Heart left ventricle (tissue), 16 donors: ENCODE results near the gene CDC26. TPM values are rescaled to one million over a fixed set of nuclear protein-coding genes. Genes with fewer than 3 reads are reported as not detected.

ENCODE experiments used
- ATAC-seq, 4 donors: fragments of 200-7000 bp; cut with Tn5 transposase; one replicate each; pipeline ENCODE4 v1.9.1; 2020 to 2022; ENCODE audit warnings: moderate library complexity in 4 of 4, mild to moderate bottlenecking in 3 of 4, moderate number of reproducible peaks in 1 of 4
- DNase-seq, 5 donors: peaks; one replicate each; pipeline ENCODE4 v3.0.0-alpha.2; 2020
- H3K27ac ChIP-seq, 12 donors: fragments of 200-600 bp; sonication (generic) in 4 of 12; one replicate each; pipeline versions ENCODE4 v1.5.0 to v1.8.0; 2016 to 2022; ENCODE audit warnings: mild to moderate bottlenecking in 2 of 12
- H3K27me3 ChIP-seq, 9 donors: fragments of 200-600 bp; sonication (generic) in 2 of 9; one replicate each; pipeline versions ENCODE4 v1.5.1 to v1.8.0; 2016 to 2022; ENCODE audit warnings: mild to moderate bottlenecking in 3 of 9
- H3K36me3 ChIP-seq, 9 donors: fragments of 200-600 bp; sonication (generic) in 2 of 9; one replicate each; pipeline versions ENCODE4 v1.5.0 to v1.8.0; 2018 to 2022; ENCODE audit warnings: mild to moderate bottlenecking in 2 of 9
- H3K4me1 ChIP-seq, 12 donors: fragments of 200-600 bp; sonication (generic) in 4 of 12; one replicate each; pipeline versions ENCODE4 v1.5.0 to v1.8.0; 2016 to 2022; ENCODE audit warnings: mild to moderate bottlenecking in 3 of 12
- H3K4me3 ChIP-seq, 12 donors: fragments of 200-600 bp; sonication (generic) in 4 of 12; one replicate each; pipeline versions ENCODE4 v1.5.0 to v1.8.0; 2017 to 2022; ENCODE audit warnings: mild to moderate bottlenecking in 9 of 12, moderate library complexity in 4 of 12
- H3K9me3 ChIP-seq, 12 donors: fragments of 200-600 bp; sonication (generic) in 4 of 12; one replicate each; pipeline versions ENCODE4 v1.5.0 to v1.8.0; 2016 to 2022; ENCODE audit warnings: mild to moderate bottlenecking in 1 of 12
- CTCF ChIP-seq, 12 donors: fragments of 200-600 bp; sonication (generic) in 4 of 12; IDR thresholded peaks; one replicate each; pipeline versions ENCODE4 v1.5.0 to v1.8.0; 2018 to 2022; ENCODE audit warnings: antibody characterized with exemption in 12 of 12, mild to moderate bottlenecking in 5 of 12
- POLR2A ChIP-seq, 2 donors: fragments of 450-650 bp; IDR thresholded peaks; one replicate each; pipeline ENCODE4 v1.6.1; 2017; ENCODE audit warnings: antibody characterized with exemption in 2 of 2, mild to moderate bottlenecking in 2 of 2, moderate library complexity in 2 of 2
- WGBS, 4 donors: extraction: QIAGEN DNeasy Blood & Tissue Kit in 2 of 4; methylation state at CpG; one replicate each; pipeline versions ENCODE4 v1.1.5 to v1.1.7; 2013 to 2018; 5-methylcytosine and 5-hydroxymethylcytosine counted together
- intact Hi-C, 10 donors: fragments of 100-400 bp; cut with DNase I; formaldehyde crosslinking; loops; one replicate each; pipeline versions ENCODE4 v1.11.1 to v1.14.2; 2022
- polyA plus RNA-seq, 2 donors: library from polyadenylated mRNA; stranded (reverse); fragments of 200-250 nt; gene quantifications; one replicate each; pipeline ENCODE4 v1.2.3, GENCODE V29; 2013
- total RNA-seq, 9 donors: library from RNA; depleted of rRNA in 2 of 9; stranded (reverse); fragments of >200 nt in 2 of 9; fragmentation: NEBNext Ultra II Directional in 3 of 9; extraction: Animal tissue kit (Norgen Biotek cat#: 25700) in 3 of 9; gene quantifications; one replicate each; pipeline versions ENCODE4 v1.1.0 to v1.2.4, GENCODE V29; 2016 to 2023
- donor health status: ischemic (EF 13 %, LVEDD 7.1; RV severe dilation, severe dysfunction).
- donor health status: healthy with polysubstance abuse.
- donor health status: DM: no; HTN: yes; CAD: no.
- donor health status: DM: no; HTN: no; CAD: no.
- donor health status: ischemic (EF 25% LVEDD 6.9; RV normal size, moderate dysfunction).
- donor health status: ischemic (EF 25% LVEDD 5.7; RV mildly dilated, moderate dysfunction).
- donor health status: healthy.
- donor health status: DM: yes; HTN: yes; CAD: no.
- donor health status: ischemic (EF 35%, LVEDD 5.7; RV mildly dilated, moderate dysfunction).
- donor health status: nonischemic (EF 11% LVEDD 7.7; RV severe dilation, severe dysfunction).
- donor health status: DM: yes; HTN: yes; CAD: no.
- donor health status: PGD.
- donor health status: ischemic (EF 29% LVEDD 5.4; RV normal size, mild dysfunction).
- donor health status: nonischemic (EF 23%, LVEDD 6.1; RV moderate dilation, normal function).

CDC26 gene
- total and polyA plus RNA-seq, 11 donors: 22.3 to 46.0 (median 35.3) TPM

- Histone ChIP-seq H3K4me1 (peaks cover 0 to 81% (median 41%) of the 10 kb centered on the region in 12 donors), H3K36me3 (peaks cover 0 to 7% (median 0%) of the 10 kb centered on the region in 9 donors), H3K4me3 (peak overlapping the region; percentile 66 to 95 (median 82)), H3K9me3 (no peaks in the 10 kb centered on the region), H3K27me3 (no peaks in the 10 kb centered on the region), H3K27ac (peak overlapping the region in 3 of 12 donors; percentile 17 to 92 (median 87))
- intact Hi-C loops: loop anchor here in 6 of 10 donors (2.0 to 10.0 kb wide), 3 partner anchors 52 to 55 kb away; partner anchors contain the start of genes CDC26 (in 4 of the 6) and PRPF4 (in 4 of the 6)
- 26 to 45% (median 32%) methylated on average over 1 of the region's 1 CpG for WGBS, 4 donors
- no peak for ATAC-seq
- no peak for TF ChIP-seq CTCF (IDR thresholded peaks at IDR 0.05)
- no peak for DNase-seq
Observed at GRCh38 chr9:113219969-113220368, 55.4 kb downstream of the CDC26 start.

GRCh38 chr9:113219186-113219936 is 56.0 kb downstream of the CDC26 start:
- TF ChIP-seq POLR2A (IDR thresholded peaks at IDR 0.05): no peak
- TF ChIP-seq CTCF (IDR thresholded peaks at IDR 0.05): no peak
- H3K36me3 ChIP-seq: peaks cover 0 to 7% (median 0%) of the 10 kb centered on the region in 9 donors
- ATAC-seq (no peak), DNase-seq (no peak)
- peak overlapping the region in 3 of 12 donors; percentile 8 to 92 (median 17) for H3K27ac ChIP-seq
- H3K9me3 ChIP-seq: no peaks in the 10 kb centered on the region
- H3K27me3 ChIP-seq: no peaks in the 10 kb centered on the region
- WGBS, 4 donors: 77 to 82% (median 79%) methylated on average over 3 of the region's 3 CpGs
- H3K4me1 ChIP-seq: peaks cover 0 to 75% (median 38%) of the 10 kb centered on the region in 12 donors
- intact Hi-C loops: no loop called here
- peak overlapping the region in 7 of 12 donors; percentile 72 to 95 (median 86) for H3K4me3 ChIP-seq

Other genes with a start within 250 kb of the CDC26 start
- 1 to 10 TPM in 5 of 9 donors, under 1 TPM in 4; 0.51 to 3.1 (median 1.0) TPM for gene ZFP37, start 218.8 kb downstream of the CDC26 start, total RNA-seq
- gene ZFP37, start 218.8 kb downstream of the CDC26 start, polyA plus RNA-seq: 1 to 10 TPM in 1 of 2 donors, under 1 TPM in 1; 0.34 to 1.1 TPM
- 10 to 100 TPM in 6 of 9 donors, 1 to 10 TPM in 3; 5.2 to 26.4 (median 13.8) TPM for gene SLC31A2, start 124.6 kb downstream of the CDC26 start, total RNA-seq
- gene SLC31A2, start 124.6 kb downstream of the CDC26 start, polyA plus RNA-seq: 10 to 100 TPM in 1 of 2 donors, 1 to 10 TPM in 1; 9.6 to 17.8 TPM
- gene FKBP15, start 54.3 kb downstream of the CDC26 start, total RNA-seq: 10 to 100 TPM; 15.8 to 45.5 (median 18.7) TPM
- gene FKBP15, start 54.3 kb downstream of the CDC26 start, polyA plus RNA-seq: 10 to 100 TPM in 1 of 2 donors, 1 to 10 TPM in 1; 9.9 to 16.1 TPM
- gene SLC31A1, start 54.0 kb downstream of the CDC26 start, total RNA-seq: 10 to 100 TPM in 6 of 9 donors, 1 to 10 TPM in 3; 7.9 to 18.2 (median 10.7) TPM
- 10 to 100 TPM in 1 of 2 donors, 1 to 10 TPM in 1; 4.2 to 22.3 TPM for gene SLC31A1, start 54.0 kb downstream of the CDC26 start, polyA plus RNA-seq
- gene PRPF4, start 86 bp upstream of the CDC26 start, total RNA-seq: 10 to 100 TPM; 10.4 to 15.0 (median 13.8) TPM
- 10 to 100 TPM in 1 of 2 donors, 1 to 10 TPM in 1; 5.1 to 24.6 TPM for gene PRPF4, start 86 bp upstream of the CDC26 start, polyA plus RNA-seq
- gene RNF183, start 27.8 kb upstream of the CDC26 start, total RNA-seq: not detected
- gene RNF183, start 27.8 kb upstream of the CDC26 start, polyA plus RNA-seq: under 1 TPM in 1 of 2 donors, not detected in 1; 0.04 TPM
- 10 to 100 TPM in 6 of 9 donors, 1 to 10 TPM in 3; 8.1 to 22.4 (median 14.4) TPM for gene WDR31, start 64.7 kb upstream of the CDC26 start, total RNA-seq
- 1 to 10 TPM; 7.0 TPM for gene WDR31, start 64.7 kb upstream of the CDC26 start, polyA plus RNA-seq
- 1 to 10 TPM in 7 of 9 donors, under 1 TPM in 1, not detected in 1; 0.39 to 7.6 (median 1.7) TPM for gene BSPRY, start 74.0 kb upstream of the CDC26 start, total RNA-seq
- 1 to 10 TPM in 1 of 2 donors, under 1 TPM in 1; 0.80 to 3.8 TPM for gene BSPRY, start 74.0 kb upstream of the CDC26 start, polyA plus RNA-seq
- 10 to 100 TPM; 11.7 to 53.8 (median 19.4) TPM for gene HDHD3, start 101.4 kb upstream of the CDC26 start, total RNA-seq
- gene HDHD3, start 101.4 kb upstream of the CDC26 start, polyA plus RNA-seq: 10 to 100 TPM; 16.2 to 49.0 TPM
- gene ALAD, start 125.7 kb upstream of the CDC26 start, total RNA-seq: 100 to 1,000 TPM in 2 of 9 donors, 10 to 100 TPM in 7; 39.8 to 153 (median 91.8) TPM
- 10 to 100 TPM; 51.1 to 74.3 TPM for gene ALAD, start 125.7 kb upstream of the CDC26 start, polyA plus RNA-seq
- 10 to 100 TPM; 18.7 to 31.2 (median 24.3) TPM for gene POLE3, start 135.1 kb upstream of the CDC26 start, total RNA-seq
- 10 to 100 TPM; 14.9 to 72.4 TPM for gene POLE3, start 135.1 kb upstream of the CDC26 start, polyA plus RNA-seq
- gene C9orf43, start 135.2 kb upstream of the CDC26 start, total RNA-seq: under 1 TPM in 4 of 9 donors, not detected in 5; 0.14 to 0.93 (median 0.49) TPM
- under 1 TPM; 0.15 to 0.27 TPM for gene C9orf43, start 135.2 kb upstream of the CDC26 start, polyA plus RNA-seq
- gene RGS3, start 188.2 kb upstream of the CDC26 start, total RNA-seq: 100 to 1,000 TPM; 107 to 214 (median 139) TPM
- 100 to 1,000 TPM in 1 of 2 donors, 10 to 100 TPM in 1; 93.4 to 120 TPM for gene RGS3, start 188.2 kb upstream of the CDC26 start, polyA plus RNA-seq